NT2/D1 (cell line): Measurements from ENCODE around the gene DDX6.

Source experiments
- YY1 ChIP-seq: IDR thresholded peaks from 2 replicates; pipeline ENCODE4 v1.6.1; 2011; ENCODE audit not compliant: insufficient read length, insufficient read depth
- ZNF274 ChIP-seq: IDR thresholded peaks from 2 replicates; pipeline ENCODE4 v1.6.1; 2011; ENCODE audit warnings: mild to moderate bottlenecking, low read depth, low read length

DNA sequence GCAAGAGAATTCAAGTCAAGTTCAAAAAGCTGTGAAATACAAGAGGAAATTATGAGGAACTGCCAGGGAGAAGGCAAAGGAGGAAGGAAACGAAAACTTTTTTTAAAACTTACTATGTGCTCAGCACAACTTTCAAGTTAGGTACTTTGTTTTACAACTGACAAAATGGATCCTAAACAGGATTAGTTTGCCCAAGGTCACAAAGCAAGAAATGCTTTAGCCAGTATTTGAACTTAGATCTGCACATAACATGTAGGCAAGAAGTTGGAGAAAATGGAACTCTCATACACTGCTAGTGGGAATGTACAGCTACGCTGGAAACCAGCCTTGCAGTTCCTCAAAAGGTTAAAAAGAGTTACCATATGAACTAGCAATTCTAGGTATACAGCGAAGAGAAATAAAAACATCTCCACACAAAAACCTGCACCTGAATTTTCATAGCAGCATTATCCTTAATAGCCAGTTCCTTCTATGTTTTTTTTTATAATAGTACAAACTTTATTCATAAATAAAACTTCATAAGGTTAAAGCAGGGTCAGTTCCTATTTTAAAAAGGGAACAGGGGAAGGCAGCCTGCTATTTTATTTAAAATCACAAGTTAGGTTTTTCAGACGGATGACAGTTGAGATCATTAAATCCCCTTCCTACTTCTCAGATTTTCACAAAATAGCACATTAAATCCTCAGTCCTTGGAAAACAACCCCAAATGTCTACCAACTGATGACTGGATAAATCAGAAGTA is 19.2 kb downstream of the DDX6 start:
- TF ChIP-seq ZNF274 = no peak
- TF ChIP-seq YY1 = no peak
